HG03342 (cell line): Measurements from ENCODE around the gene POC1B.

Source experiments
- ATAC-seq: cut with Tn5 transposase; IDR thresholded peaks from one replicate; pipeline ENCODE4 v1.9.1; 2021; ENCODE audit warnings: mild to moderate bottlenecking, moderate library complexity; ENCODE audit not compliant: unreplicated experiment

The POC1B gene

DNA sequence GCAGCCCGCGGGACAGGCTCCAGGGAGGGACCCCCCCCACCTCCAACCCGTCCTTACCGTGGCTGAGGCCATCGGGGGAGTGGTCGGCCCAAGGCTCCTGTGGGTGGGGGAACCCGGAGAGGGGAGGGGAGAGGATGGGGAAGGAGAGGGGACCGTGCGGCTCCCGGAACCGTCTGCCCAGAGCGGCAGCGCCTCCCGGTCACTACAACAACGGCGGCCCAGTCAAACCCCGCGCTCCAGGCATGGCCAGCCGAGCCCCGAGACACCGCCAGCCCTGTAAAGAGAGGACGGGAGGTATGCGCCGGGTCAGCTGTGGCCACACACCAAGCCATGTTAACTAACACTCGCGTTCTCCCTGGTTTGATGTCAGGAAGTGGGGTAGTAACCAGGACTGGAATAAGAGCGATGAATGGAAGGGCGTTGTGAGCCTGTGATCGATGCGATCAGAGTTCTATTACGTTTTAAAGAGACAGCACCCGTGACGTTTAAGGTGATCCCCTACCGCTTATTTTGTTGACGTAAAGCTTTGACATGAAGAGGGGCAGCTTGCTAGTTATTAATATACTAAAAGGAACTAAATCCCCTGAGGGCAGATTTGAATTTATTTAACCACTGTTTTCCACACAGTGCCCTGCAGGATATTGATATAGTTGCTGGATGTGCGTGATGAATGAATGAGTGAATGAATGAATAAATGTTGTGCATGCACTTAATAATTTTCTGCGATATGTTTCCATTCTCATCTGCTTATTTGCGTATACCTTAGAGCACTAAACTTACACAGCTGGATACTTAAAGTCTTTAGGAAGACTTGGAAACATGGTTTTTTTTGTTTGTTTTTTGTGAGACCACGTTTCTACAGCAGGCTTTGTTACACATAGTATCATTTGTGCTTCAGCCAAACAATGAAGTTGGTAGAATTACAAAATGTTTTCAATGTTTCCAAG lies at the start of gene POC1B:
POC1B (minus strand) TSS at position 224 of the 947 bp plus-strand sequence; CDS start at position 72, 152 bp downstream.
- peak; percentile 56 for ATAC-seq

DNA sequence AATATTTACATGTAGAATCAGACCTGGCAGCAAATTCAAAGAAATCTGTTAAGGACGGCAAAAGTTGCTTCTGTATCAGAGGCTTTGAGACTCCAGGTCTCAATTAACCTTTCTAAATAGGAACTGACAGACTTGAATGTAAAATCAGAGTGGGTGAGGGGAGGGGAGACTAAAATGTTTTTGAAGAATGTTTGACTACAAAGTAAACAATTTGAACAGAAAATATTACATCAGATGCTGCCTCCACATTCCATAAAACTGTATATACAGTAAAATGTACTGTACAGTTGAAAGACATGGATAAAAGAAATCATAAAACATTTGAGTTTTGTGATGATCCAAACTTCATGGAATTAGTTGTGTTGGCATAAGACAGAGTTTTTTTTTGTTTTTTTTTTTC lies 49.5 kb upstream of the POC1B start:
- no peak for ATAC-seq

DNA sequence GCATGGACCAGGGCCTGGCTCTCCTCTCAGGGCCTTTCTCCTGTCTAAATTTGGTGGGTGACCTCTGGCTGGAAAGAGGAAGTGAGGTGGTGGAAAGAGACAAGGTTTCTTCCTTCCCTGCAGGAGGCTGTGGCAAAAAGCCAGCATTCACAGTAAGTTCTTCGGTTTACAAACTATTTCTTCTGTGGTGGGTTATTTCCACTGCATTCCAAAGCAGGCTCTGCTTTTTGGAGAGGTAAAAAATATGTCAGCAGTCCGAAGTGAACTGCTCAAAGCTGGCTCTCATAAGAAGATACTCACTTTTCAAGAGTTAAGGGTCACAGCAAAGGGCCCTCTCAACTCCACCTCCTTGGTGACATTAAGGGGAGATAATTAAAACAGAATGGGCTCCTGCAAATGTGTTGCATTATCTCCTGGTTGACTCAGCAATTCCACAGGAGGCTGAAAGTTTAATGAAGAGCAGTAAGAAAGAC lies 48.9 kb upstream of the POC1B start:
- no peak for ATAC-seq

DNA sequence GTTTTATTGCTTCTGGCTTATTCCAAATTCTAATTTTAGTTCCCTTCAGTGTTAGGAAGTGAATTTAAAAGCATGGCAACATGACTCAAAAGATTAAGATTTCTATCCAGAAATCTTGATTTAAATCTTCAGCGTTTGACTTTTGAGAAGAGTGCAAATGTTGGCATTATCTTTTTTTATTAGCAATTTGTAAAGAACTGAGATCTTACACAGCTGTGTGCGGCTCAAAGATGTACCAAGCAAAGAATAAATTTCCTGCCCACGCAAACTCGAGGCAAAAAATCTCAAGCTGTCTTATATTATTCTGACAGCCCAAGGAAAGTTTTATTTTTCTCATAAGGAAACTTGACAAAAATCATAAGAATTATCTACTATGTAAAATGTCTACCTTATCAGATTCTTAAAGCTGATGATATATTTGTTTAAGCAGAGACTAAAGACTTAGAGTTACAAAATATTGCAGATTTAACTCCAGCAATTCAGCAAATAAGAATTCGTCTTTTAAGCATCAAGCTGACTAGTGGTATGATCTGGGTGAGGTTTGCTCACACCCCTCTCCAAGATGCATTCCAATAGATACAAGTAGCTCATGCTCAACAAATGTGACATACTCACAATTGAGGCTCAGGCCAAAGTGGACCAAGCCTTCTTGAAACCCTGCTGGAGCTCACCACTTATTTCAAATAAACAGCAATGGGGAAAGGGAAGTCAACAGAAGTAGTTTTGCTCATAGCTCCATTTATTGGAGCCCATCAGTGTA lies 47.4 kb upstream of the POC1B start:
- ATAC-seq, result no peak

DNA sequence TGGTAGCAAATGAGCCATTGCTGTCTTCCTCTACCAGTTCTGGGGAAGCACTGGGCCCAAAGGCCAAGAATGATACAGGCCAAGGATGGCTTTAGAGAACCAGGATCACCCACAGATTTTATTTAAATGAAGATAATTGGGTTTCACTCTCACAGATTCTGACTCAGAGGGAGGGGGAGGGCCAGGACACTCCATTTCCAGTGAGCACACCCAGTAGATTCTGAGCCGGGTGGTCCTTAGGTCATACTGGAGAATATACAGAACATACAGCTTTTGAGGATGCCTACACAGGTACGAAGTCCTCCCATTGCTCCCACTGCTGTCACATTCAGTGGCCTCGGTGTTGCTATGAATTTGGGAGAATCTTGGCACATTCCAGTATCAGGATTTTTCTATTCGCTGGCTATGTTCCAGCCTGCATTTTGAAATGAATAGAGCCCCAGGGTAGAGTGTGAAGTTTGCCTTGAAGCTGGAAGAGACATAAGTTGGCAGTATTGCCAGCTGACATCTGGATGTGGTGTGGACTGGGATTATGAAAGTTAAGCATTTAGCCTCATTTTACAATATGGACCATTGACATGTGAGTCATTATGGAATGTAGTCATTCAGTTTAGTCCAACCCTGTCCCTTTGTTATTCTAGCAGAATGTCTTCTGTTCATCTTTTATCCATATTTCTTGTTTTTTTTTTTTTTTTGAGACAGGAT lies 45.8 kb upstream of the POC1B start:
- ATAC-seq, result no peak

DNA sequence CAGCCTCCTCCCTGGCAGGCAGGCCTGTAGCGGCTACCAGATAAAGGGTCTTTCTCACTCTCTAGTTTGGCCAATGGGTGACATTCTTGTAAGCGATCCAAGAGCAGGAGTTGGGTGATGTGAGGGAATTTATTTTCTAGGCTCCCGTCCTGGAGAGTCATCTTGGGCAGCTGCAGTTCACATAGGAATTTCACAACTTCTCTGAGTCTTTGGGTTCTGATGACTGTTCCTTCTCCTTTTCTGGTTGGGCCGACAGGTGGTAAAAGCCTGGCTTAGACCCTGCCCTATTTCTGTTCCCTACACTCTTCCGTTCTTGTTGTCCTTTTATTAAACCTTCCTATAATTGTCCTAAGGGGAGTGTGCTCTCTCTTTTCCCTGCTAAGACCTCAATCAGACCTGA lies 42.6 kb upstream of the POC1B start:
- ATAC-seq, result no peak

DNA sequence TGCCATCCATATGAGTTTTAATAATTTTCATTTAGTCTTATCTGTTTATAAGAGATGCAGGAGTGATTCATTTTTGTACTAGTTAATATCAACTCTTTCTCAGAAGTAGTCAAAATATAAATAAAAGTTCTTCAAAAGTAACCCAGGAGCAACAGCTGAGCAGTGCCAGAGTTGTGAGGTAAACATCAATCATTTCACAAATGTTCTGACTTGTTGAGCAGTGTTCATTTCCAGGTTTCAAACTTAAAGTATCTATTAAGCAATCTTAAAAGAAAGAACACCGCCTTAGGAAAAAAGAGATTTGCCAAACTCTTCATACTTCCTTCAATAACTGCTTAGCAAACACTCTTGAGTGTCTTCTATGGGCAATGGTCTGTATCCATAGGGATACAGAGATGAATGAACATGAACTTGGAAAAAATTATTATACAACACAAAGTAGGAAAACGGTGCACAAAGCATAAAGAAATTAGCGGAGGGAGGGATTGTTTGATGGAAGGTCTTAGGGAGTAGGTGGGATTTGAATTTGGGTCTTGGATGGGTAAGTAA lies 41.9 kb upstream of the POC1B start:
- no peak for ATAC-seq

DNA sequence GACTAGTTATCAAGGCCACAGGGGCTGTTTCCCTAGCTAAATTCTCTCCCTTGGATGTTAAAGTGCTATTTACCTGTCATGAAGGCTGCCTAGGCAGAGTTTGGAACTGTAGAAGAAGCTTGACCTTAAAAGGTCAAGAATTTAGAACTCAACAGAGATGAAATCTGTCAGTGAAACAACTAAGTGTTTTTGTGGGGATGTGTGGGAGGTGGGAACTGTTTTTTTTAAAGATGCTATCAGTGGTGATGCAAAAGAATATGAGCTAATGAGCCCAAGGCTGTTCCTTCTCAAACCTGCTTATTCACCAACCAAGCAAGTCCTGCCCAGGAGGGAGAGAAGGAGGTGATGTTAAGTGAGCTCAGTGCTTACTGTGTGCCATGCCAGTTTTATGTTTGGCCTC lies 40.8 kb upstream of the POC1B start:
- no peak for ATAC-seq

DNA sequence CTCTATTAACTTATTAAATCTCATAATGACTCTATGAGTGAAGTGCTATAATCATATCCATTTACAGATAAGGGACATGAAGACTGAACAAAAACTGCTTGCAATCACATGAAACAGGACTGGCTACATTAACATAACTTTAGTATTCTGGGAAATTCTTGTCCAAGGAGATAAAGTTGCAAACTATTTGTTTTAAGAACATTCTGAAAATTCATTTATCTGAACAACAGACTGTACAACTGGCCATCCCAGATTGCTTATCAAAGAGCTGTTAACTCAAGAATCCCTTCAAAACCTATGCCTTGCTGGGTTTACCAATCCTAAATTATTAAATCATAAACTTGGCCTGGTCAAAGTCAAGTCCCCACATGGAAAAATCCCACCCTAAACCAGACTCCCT lies 39.2 kb upstream of the POC1B start:
- ATAC-seq, result no peak

DNA sequence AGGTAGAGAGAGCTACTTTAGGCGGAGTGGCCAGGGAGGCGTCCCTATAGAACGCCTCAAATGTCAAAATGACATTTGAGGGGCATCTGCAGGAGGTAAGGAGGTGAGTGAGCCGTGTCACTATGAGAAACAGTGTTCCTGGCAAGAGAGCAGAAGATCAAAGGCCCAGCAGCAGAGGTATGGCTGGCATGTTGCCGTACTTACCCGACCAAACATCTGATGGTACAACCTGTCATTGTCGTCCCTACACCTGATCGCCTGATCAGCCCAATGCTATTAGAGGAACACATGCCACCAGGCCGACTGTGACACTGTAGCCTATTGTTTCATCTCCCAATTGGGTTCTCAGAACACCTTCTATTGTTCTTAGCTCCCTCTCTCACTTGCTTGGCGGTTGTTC lies 33.9 kb upstream of the POC1B start:
- no peak for ATAC-seq

DNA sequence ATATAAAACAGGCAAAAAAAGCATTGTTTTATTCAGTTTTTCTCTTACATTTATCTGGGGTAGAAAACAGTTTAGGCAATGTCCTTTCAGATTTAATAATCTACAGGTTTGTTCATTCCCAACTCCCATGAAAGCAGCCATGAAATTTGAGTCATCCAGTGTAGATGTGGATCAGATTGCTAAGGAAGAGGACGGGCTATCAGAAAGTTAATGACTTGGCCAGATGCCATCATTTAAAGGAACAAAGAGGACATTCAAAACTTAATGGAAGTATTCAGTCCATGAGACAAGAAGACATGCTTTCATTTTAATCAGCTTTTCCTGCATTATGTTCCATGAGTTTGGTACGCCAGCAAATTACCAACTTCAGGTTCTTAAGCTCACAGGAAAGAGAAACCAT lies 31.1 kb upstream of the POC1B start:
- ATAC-seq, result no peak

DNA sequence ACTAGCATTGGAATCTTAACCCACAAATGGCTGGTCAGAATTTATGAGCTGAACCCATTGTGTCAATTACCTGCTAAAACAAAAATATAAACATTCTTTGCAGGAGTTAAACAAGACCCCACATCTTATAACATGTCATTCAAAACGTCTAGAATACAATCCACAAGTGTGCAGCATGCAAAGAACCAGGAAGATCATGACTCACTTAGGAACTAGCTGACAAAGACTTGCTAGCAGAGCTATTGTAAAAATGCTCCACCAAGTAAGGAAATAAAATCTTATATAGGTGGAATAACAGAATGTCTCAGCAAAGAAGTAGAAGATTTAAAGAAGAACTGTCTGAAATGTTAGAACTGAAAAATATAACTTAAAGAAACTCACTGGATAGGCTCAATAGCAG lies 26.5 kb upstream of the POC1B start:
- ATAC-seq, result no peak

DNA sequence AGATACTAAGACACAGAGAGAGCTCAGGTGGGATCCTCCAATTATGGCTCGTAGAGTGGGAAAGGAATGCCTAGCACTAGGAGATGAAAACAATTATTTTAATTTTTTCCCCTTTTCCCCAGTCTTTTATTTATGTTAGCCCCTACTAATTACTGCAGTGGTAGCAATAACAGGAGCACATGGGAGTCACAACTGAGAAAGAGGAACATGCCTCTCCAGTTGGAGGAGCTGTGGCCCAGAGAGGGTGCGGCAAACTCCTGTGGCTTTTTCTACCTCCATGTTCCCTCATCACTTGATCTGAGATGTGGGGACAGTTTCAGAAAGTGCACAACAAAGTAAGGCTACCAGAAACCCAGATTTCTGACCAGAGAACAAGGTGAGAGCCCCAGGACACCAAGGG lies 25.9 kb upstream of the POC1B start:
- ATAC-seq, result no peak

DNA sequence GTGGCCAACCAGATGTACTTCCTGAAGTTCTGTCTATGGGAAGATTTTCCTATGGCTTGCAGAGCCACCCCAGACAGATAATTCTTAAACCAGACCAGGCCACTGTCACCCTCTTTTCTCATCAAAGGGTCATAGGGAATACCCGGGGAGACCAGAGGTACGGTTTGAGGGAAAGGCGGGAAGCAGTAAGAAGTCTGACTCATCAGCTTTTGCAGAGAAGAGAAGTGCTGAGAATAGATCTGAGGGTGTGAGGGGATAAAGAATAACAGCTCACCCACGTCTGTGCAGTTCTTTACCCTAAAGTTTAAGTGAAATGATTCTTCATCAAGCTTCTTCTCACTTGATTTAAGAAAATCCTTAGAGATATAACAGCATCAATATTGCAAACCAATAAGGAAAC lies 21.3 kb upstream of the POC1B start:
- no peak for ATAC-seq

DNA sequence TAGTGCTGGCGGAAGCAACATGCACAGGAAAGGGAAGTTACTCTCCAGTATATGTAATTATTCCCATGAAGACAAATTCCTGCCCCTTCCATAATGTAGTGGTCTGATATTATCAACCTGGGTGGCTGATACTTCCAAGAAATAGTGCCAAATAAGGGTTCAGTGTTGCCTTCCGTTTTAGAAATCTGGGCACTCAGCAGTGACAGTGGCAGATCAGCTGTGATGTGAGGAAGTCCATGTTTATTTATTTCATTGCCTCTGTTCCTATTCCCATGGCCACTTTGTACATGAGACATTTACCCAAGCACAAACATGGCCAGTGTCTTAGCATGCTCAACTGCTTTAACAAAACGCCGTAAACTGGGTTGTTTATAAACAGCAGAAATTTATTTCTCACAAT lies 20.3 kb upstream of the POC1B start:
- ATAC-seq, result no peak

DNA sequence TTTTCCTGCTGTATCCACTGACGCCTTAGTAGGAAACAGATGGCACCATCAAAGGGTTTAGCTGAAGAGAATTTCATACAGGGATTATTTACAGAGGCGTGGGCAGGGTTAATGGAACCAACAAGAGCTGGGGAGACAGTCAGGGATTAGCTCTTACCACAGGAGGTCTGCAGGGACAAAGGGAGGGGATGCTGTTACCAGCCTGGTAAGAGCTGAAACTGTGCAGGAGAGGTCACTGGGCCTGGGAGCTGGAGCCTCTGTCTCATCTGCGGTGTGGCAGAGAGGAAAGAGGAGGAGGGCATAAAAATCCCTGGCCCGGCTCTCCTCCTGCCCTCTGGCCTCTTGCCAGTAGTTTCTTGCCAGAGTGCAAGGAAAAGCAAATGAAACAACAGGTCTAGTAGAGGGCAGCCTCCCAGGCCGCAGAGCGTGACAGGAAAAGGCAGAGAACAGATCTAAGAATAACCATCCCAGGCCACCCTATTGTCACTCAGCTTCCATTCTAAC lies 18.9 kb upstream of the POC1B start:
- no peak for ATAC-seq

DNA sequence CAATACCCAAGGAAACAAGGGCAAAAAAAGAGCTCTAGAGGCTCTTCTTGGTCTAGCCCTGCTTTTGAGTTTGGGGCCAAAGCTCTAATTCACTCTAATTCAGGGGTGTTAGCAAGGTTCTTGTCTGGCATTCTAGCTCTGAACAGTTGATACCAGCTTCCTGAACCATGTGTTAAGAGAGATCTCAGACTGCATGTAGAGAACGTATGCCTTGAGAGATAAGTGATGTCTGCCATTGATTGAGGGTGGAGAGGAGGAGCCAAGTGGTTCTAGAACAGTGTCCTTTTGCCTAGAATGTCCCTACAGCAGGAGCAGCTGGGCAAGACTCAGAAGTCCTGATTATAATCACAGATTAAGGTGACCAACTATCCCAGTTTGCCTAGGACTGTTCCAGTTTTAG lies 18.2 kb upstream of the POC1B start:
- no peak for ATAC-seq

DNA sequence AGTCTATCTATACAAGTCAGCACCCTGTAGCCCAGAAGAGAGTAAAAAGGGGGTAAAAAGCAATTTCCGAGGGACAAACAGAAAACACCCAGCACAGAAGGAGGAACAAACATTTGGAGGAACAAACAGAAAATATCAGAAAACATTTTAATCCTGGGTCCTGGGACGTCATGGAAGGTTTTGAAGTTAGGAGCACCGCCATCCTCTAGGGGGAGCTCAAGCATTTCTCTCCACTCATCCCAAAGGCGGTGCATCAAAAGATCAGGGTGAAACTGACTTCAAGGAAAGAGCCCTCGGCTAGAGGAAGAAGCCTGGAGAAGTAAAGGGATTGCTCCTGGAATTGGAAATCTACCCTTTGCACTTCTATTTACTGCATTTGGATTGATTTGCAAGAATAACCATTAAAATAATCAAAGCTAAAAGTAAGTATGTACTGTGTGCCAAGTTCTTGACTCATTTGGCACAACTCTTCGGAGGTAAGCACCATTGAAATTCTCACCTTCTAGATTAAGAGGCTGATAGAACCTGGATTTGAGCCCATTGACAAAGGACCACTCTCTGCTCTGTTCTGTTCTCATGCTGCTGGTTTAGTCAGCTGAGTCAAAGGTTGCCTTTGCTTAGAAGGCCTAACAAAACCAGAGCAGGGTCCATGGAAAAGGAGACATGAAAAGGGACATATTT lies 17.2 kb upstream of the POC1B start:
- peak; percentile 79 for ATAC-seq

DNA sequence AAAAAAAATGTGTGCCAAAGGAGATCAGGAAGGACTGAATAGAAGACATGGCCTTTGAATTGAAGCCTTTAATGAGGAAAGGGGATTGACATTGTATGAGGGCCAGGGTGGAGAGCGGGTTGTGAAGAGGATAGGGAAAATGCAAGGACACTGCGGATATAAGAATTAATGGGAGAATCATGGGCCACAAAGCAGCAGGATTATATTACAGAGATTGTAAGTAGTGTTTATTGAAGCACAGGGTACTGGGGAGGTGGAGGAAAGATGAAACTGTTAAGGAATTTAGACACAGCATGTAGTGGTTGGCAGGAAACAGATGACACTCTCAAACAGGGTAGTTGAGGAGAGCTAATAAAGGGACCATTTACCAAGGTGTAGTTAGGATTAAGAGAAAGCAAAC lies 16.4 kb upstream of the POC1B start:
- ATAC-seq, result no peak

DNA sequence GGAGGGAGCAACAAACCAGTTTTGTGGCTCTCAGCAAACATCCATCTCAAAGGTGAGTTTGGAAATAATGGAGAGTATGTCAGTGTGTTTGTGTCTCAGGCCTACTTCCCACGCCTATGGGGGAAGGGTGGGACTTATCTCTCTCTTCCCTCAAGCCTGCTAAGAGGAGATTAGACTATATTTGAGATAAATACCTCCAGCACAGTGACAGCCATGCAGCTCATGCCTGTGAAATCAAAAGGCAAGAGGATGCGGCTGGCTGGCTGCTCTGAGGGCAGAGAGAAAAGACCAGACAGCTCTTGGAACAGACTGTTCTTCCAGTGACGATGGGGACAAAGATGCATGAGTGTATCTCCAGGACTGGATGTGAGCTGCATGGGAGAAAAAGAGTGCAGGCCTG lies 14.7 kb upstream of the POC1B start:
- ATAC-seq, result no peak
